GM12801 (cell line): Measurements from ENCODE around the gene AGPAT3.

Source experiments
- CTCF ChIP-seq: IDR thresholded peaks from one replicate; pipeline ENCODE4 v1.5.1; 2011; ENCODE audit warnings: control low read depth; ENCODE audit not compliant: insufficient read length; ENCODE audit errors: extremely low read depth

Gene AGPAT3

GRCh38 chr21:43936247-43936967 lies 71.4 kb downstream of the AGPAT3 start:
- TF ChIP-seq CTCF = no peak

- TF ChIP-seq CTCF = no peak
These were observed 72.2 kb downstream of the AGPAT3 start for GRCh38 chr21:43937051-43937832.

- no peak for TF ChIP-seq CTCF
These were observed 72.9 kb downstream of the AGPAT3 start for GRCh38 chr21:43937891-43938309.

DNA sequence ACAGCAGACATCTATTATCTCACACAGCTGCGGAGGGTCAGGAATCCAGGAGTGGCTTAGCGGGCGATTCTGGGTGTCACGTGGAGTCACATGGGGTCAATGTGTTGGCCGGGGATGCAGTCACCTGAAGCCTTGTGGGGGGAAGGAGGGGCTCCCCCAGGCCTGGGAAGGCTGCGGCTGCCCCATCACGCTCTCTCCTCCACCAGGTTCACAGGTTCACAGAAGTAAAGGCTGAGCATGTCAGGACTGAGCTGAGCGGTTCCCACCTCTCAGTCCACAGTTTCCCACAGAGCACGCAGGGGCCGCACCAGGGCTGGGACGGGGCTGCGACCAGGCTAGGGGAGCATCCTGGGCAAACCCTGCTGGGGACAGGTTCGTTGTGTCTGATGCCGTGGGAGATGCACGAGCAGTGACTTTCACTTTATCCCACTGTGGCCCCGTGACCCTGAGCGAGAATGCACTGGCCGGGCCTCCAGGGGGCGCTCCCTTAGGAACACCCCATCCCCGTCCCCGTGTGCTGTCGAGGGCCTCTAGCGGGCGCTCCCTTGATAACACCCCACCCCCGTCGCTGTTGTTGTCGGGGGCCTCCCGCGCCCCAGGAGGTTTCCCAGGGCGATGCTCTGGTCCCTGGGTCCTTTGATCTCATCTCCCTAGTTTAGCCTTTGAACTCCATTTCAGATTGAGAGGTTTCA lies 73.9 kb downstream of the AGPAT3 start:
- TF ChIP-seq CTCF = peak; percentile 39

- TF ChIP-seq CTCF = no peak
These were observed 74.7 kb downstream of the AGPAT3 start for GRCh38 chr21:43939443-43940328.

DNA sequence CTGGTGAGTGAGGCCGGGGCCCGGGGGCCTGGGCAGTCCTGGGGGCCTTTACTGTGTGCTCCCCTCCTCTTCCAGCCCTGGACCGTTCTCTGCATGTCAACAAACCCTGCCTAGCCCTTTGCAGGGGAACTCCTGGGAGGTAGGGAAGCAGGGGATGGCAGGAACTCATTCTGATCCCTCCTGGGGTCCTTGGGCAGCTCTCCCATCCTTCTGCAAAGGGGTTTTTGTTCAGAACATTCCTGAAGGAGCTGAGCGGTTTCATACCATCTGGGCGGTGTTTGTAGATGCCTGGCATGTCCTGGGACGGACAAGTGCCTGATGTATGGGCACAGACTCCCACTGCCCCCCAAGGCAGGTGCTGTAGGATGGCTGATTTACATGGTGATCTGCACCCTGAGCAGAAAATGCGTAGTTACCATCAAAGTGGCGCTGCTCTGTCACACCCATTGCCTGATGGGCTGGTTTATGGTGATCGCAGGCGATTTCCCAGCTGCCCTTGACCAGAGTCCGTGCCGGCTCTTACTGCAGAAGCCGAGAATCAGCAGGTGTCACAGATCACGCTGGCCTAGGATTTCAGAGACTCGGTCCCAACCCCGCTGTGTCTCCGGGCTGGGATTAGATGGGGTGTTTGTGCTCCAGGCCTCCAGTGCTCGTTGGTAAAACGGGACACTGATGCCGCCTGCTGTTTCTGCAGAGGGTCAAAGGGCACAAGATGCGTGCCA lies 75.5 kb downstream of the AGPAT3 start:
- TF ChIP-seq CTCF = no peak
